H1 (cell line): ENCODE measurements around the gene ABI3BP. TPM values are rescaled to one million over a fixed set of nuclear protein-coding genes. Genes with fewer than 3 reads are reported as not detected.

Experiments
- CTCF ChIA-PET: fragments of 300-600 bp; sonication (Branson Sonifier 250); formaldehyde crosslinking; loops from one replicate; lab custom pipeline; 2021; ENCODE audit not compliant: partially characterized antibody; lab: Charles Lee
- POLR2A ChIA-PET: fragments of 300-600 bp; sonication (Branson Sonifier 250); formaldehyde crosslinking; loops from one replicate; lab custom pipeline; 2021; ENCODE audit warnings: inconsistent platforms; ENCODE audit not compliant: partially characterized antibody; lab: Charles Lee
- DNase-seq, 2 experiments: peaks; one replicate each; pipeline versions ENCODE4 v3.0.0 to v3.0.0-alpha.2; 2010 to 2022; ENCODE audit warnings: low spot score in 2 of 2, low read depth in 1 of 2, mixed read lengths in 1 of 2
- FAIRE-seq: peaks from 2 replicates; lab custom pipeline; 2011; peaks lifted over from hg19 to GRCh38; lab: Jason Lieb, UNC
- H2AFZ ChIP-seq: 2 replicates; pipeline ENCODE4 v1.8.1; 2012; ENCODE audit warnings: low read length, inconsistent platforms
- H2AK5ac ChIP-seq: 2 replicates; pipeline ENCODE4 v1.6.1; 2013; ENCODE audit warnings: low read depth, low read length
- H2BK120ac ChIP-seq: replicated peaks from 2 replicates; pipeline ENCODE3; 2013; ENCODE audit warnings: low read depth, low read length, inconsistent platforms
- H2BK12ac ChIP-seq: 2 replicates; pipeline ENCODE4 v1.6.1; 2013; ENCODE audit warnings: low read depth, low read length
- H2BK15ac ChIP-seq: 2 replicates; pipeline ENCODE4 v1.6.1; 2013; ENCODE audit warnings: low read length
- H2BK20ac ChIP-seq: 2 replicates; pipeline ENCODE4 v1.6.1; 2013; ENCODE audit warnings: low read length
- H2BK5ac ChIP-seq: 2 replicates; pipeline ENCODE4 v1.6.1; 2013; ENCODE audit warnings: low read depth, low read length
- H3K14ac ChIP-seq: 2 replicates; pipeline ENCODE4 v1.6.1; 2013; ENCODE audit warnings: inconsistent platforms; ENCODE audit not compliant: insufficient read length
- H3K18ac ChIP-seq: 2 replicates; pipeline ENCODE4 v1.6.1; 2013; ENCODE audit warnings: low read length; ENCODE audit errors: extremely low read depth
- H3K23ac ChIP-seq: 2 replicates; pipeline ENCODE4 v1.6.1; 2013; ENCODE audit warnings: inconsistent platforms; ENCODE audit not compliant: insufficient read length
- H3K23me2 ChIP-seq: 2 replicates; pipeline ENCODE4 v1.6.1; 2013; ENCODE audit warnings: low read depth, low read length
- H3K27ac ChIP-seq: 2 replicates; pipeline ENCODE4 v1.6.1; 2011; ENCODE audit warnings: low read depth, low read length, inconsistent platforms
- H3K27me3 ChIP-seq, 4 experiments: replicated peaks in 1 of 4; 1 replicate in 1 of 4; 2 replicates in 3 of 4; pipeline versions ENCODE4 v1.6.1 to v1.8.1; 2011 to 2013; ENCODE audit warnings: low read length in 3 of 4, mild to moderate bottlenecking in 3 of 4, inconsistent platforms in 2 of 4, mixed read lengths in 2 of 4, moderate library complexity in 1 of 4; ENCODE audit not compliant: control insufficient read depth in 3 of 4, insufficient read depth in 3 of 4; ENCODE audit errors: extremely low read depth in 1 of 4
- H3K36me3 ChIP-seq, 4 experiments: 2 replicates each; pipeline versions ENCODE4 v1.6.1 to v1.8.1; 2011 to 2013; ENCODE audit warnings: mild to moderate bottlenecking in 4 of 4, low read length in 3 of 4, moderate library complexity in 2 of 4, control low read depth in 1 of 4, inconsistent platforms in 1 of 4; ENCODE audit not compliant: insufficient read depth in 4 of 4, control insufficient read depth in 2 of 4
- H3K4ac ChIP-seq: replicated peaks from 2 replicates; pipeline ENCODE3; 2013; ENCODE audit warnings: low read length, low read depth, mixed read lengths, inconsistent platforms; ENCODE audit not compliant: insufficient read length
- H3K4me1 ChIP-seq, 4 experiments: replicated peaks in 1 of 4; 1 replicate in 1 of 4; 2 replicates in 3 of 4; pipeline versions ENCODE4 v1.6.1 to v1.8.1; 2011 to 2013; ENCODE audit warnings: low read length in 3 of 4, inconsistent platforms in 2 of 4, mixed read lengths in 1 of 4; ENCODE audit not compliant: insufficient read depth in 4 of 4, control insufficient read depth in 3 of 4
- H3K4me2 ChIP-seq, 2 experiments: 2 replicates each; pipeline versions ENCODE4 v1.6.1 to v1.8.1; 2011 to 2013; ENCODE audit warnings: low read depth in 2 of 2, low read length in 2 of 2, control low read depth in 1 of 2, inconsistent platforms in 1 of 2, mild to moderate bottlenecking in 1 of 2; ENCODE audit not compliant: insufficient read depth in 1 of 2
- H3K4me3 ChIP-seq, 4 experiments: fragments of 200-600, 300-600 bp in 1 of 4; sonication (generic), shearing (Covaris generic), sonication (Bioruptor Twin) in 1 of 4; 2 replicates each; pipeline versions ENCODE4 v1.5.1 to v1.8.1; 2011 to 2016; ENCODE audit warnings: low read length in 4 of 4, low read depth in 3 of 4, control low read depth in 2 of 4, inconsistent platforms in 2 of 4, mild to moderate bottlenecking in 2 of 4, mixed read lengths in 1 of 4, moderate library complexity in 1 of 4; ENCODE audit not compliant: insufficient read depth in 2 of 4; ENCODE audit errors: extremely low read depth in 1 of 4
- H3K56ac ChIP-seq: replicated peaks from 2 replicates; pipeline ENCODE3; 2013; ENCODE audit warnings: low read depth, mild to moderate bottlenecking, mixed read lengths, low read length, inconsistent platforms; ENCODE audit not compliant: insufficient read length
- H3K79me1 ChIP-seq: 2 replicates; pipeline ENCODE4 v1.6.1; 2013; ENCODE audit warnings: low read depth, low read length, control low read depth
- H3K79me2 ChIP-seq, 2 experiments: 2 replicates each; pipeline versions ENCODE4 v1.6.1 to v1.8.1; 2012 to 2013; ENCODE audit warnings: low read length in 2 of 2, mild to moderate bottlenecking in 2 of 2, inconsistent platforms in 1 of 2; ENCODE audit not compliant: insufficient read depth in 2 of 2, control insufficient read depth in 1 of 2
- H3K9ac ChIP-seq, 4 experiments: replicated peaks in 1 of 4; 1 replicate in 1 of 4; 2 replicates in 3 of 4; pipeline versions ENCODE4 v1.6.1 to v1.8.1; 2011 to 2013; ENCODE audit warnings: low read depth in 3 of 4, low read length in 3 of 4, control low read depth in 2 of 4, mild to moderate bottlenecking in 2 of 4, moderate library complexity in 2 of 4, inconsistent platforms in 1 of 4; ENCODE audit errors: extremely low read depth in 1 of 4
- H3K9me3 ChIP-seq, 2 experiments: 2 replicates each; pipeline versions ENCODE4 v1.6.1 to v1.8.1; 2012 to 2013; ENCODE audit warnings: mild to moderate bottlenecking in 2 of 2, moderate library complexity in 2 of 2, control low read depth in 1 of 2, inconsistent platforms in 1 of 2, low read depth in 1 of 2, low read length in 1 of 2, mixed read lengths in 1 of 2; ENCODE audit not compliant: insufficient read depth in 2 of 2
- H4K20me1 ChIP-seq, 2 experiments: replicated peaks in 1 of 2; 2 replicates each; pipeline versions ENCODE3 to v1.8.1; 2011 to 2013; ENCODE audit warnings: inconsistent platforms in 2 of 2, low read length in 2 of 2, mild to moderate bottlenecking in 1 of 2; ENCODE audit not compliant: insufficient read depth in 2 of 2, control insufficient read depth in 1 of 2
- H4K5ac ChIP-seq: 2 replicates; pipeline ENCODE4 v1.6.1; 2013; ENCODE audit warnings: low read length, low read depth, mixed read lengths, inconsistent platforms; ENCODE audit not compliant: insufficient read length
- H4K8ac ChIP-seq: 2 replicates; pipeline ENCODE4 v1.8.0; 2013; ENCODE audit warnings: mild to moderate bottlenecking, moderate library complexity, low read length, inconsistent platforms; ENCODE audit not compliant: insufficient read depth; ENCODE audit errors: extremely low read depth
- H4K91ac ChIP-seq: replicated peaks from 2 replicates; pipeline ENCODE3; 2013; ENCODE audit warnings: low read length, mixed read lengths, inconsistent platforms; ENCODE audit not compliant: insufficient read length
- BRCA1 ChIP-seq: IDR thresholded peaks from 2 replicates; pipeline ENCODE4 v1.6.1; 2012; ENCODE audit warnings: low read depth, low read length, improper control_type of control experiment
- CBX8 ChIP-seq: fragments of 300-800, 300-1000 bp; sonication (generic); IDR thresholded peaks from 2 replicates; pipeline ENCODE4 v1.7.1; 2016; ENCODE audit warnings: low read depth, low read length, borderline replicate concordance
- CEBPB ChIP-seq: IDR thresholded peaks from 2 replicates; pipeline ENCODE4 v1.6.1; 2012; ENCODE audit warnings: low read depth, low read length
- JUND ChIP-seq: IDR thresholded peaks from 2 replicates; pipeline ENCODE4 v1.6.1; 2011; ENCODE audit warnings: mild to moderate bottlenecking, improper control_type of control experiment, low read length
- KDM1A ChIP-seq: fragments of 200-600, 300-600 bp; sonication (generic); IDR thresholded peaks from 2 replicates; pipeline ENCODE4 v1.7.1; 2016; ENCODE audit warnings: mild to moderate bottlenecking, low read length, borderline replicate concordance
- RFX5 ChIP-seq: IDR thresholded peaks from 2 replicates; pipeline ENCODE4 v1.6.1; 2011; ENCODE audit warnings: low read depth, low read length, improper control_type of control experiment, borderline replicate concordance
- RXRA ChIP-seq: IDR thresholded peaks from 2 replicates; pipeline ENCODE4 v1.6.1; 2011; ENCODE audit warnings: low read depth, mild to moderate bottlenecking, low read length, moderate library complexity; ENCODE audit not compliant: insufficient read depth
- SP4 ChIP-seq: IDR thresholded peaks from 2 replicates; pipeline ENCODE4 v1.6.1; 2012; ENCODE audit warnings: low read length, inconsistent platforms
- TEAD4 ChIP-seq: IDR thresholded peaks from 2 replicates; pipeline ENCODE4 v1.6.1; 2012; ENCODE audit warnings: low read depth, low read length, inconsistent platforms, mixed read lengths
- WGBS, 2 experiments: shearing (Covaris generic) in 1 of 2; methylation state at CpG; one replicate each; pipeline versions ENCODE4 v1.1.6 to v1.1.7; 2013 to 2015; ENCODE audit warnings: low lambda C conversion rate in 2 of 2, mixed read lengths in 2 of 2, inconsistent platforms in 1 of 2, low coverage in 1 of 2, missing lambda C conversion rate in 1 of 2; ENCODE audit not compliant: insufficient replicate concordance in 2 of 2, insufficient coverage in 1 of 2, insufficient read length in 1 of 2; ENCODE audit errors: extremely low coverage in 1 of 2, missing lambda C conversion rate in 1 of 2; 5-methylcytosine and 5-hydroxymethylcytosine counted together
- polyA plus RNA-seq, 7 experiments: library from polyadenylated mRNA; depleted of rRNA in 3 of 7; stranded (reverse) in 5 of 7; unstranded in 2 of 7; fragments of >200 nt in 5 of 7; fragments of 200-250 nt in 2 of 7; gene quantifications; 1 replicate in 5 of 7; 2 replicates in 1 of 7; 4 replicates in 1 of 7; pipeline versions ENCODE4 v1.2.1 to v1.2.3, GENCODE V29; 2011 to 2013; ENCODE audit warnings: missing spikeins in 2 of 7, mixed read lengths in 2 of 7
- total RNA-seq: library from RNA; stranded (reverse); fragmentation: NEBNext Ultra II Directional; extraction: Animal tissue kit (Norgen Biotek cat#: 25700); gene quantifications from 2 replicates; pipeline ENCODE4 v1.2.1, GENCODE V29; 2021
- TF ChIP-seq, protein P1 (sequence below): IDR thresholded peaks from 2 replicates; pipeline ENCODE4 v1.6.1; 2012; ENCODE audit warnings: inconsistent platforms

ABI3BP gene
- total and polyA plus RNA-seq, 2 of the 8 experiments (the other 6 are each of a cell fraction or from before 2014, with no cell fraction given): 0.08 to 0.32 TPM

- no peak overlapping the region for H2AFZ ChIP-seq
- no peaks in the 10 kb centered on the region for H3K27me3 ChIP-seq
- WGBS, 2 experiments: 79% methylated on average over 3 of the region's 3 CpGs; no CpG with 5 or more reads in 1 of the 2 experiments
- no peaks in the 10 kb centered on the region for H4K20me1 ChIP-seq
- no peaks in the 10 kb centered on the region for H3K23me2 ChIP-seq
- DNase-seq (no peak), FAIRE-seq (no peak)
- ChIA-PET POLR2A (no interaction called here), CTCF (interaction anchor here (0.5 to 0.9 kb wide), 3 partner anchors 12 to 100 kb away, joined by 3 to 4 read pairs (median 3); no protein-coding TSS in a partner anchor)
- H3K56ac ChIP-seq: no peak overlapping the region
- H2BK12ac ChIP-seq: no peak overlapping the region
- no peak overlapping the region for H2BK120ac ChIP-seq
- TF ChIP-seq TEAD4 (no peak), CEBPB (no peak), SP4 (no peak), RFX5 (no peak), RXRA (no peak), BRCA1 (no peak), KDM1A (no peak), CBX8 (no peak), JUND (no peak)
- TF ChIP-seq, protein P1, sequence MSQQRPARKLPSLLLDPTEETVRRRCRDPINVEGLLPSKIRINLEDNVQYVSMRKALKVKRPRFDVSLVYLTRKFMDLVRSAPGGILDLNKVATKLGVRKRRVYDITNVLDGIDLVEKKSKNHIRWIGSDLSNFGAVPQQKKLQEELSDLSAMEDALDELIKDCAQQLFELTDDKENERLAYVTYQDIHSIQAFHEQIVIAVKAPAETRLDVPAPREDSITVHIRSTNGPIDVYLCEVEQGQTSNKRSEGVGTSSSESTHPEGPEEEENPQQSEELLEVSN: no peak
- no peaks in the 10 kb centered on the region for H3K36me3 ChIP-seq
- H4K5ac ChIP-seq: no peak overlapping the region
- H3K79me2 ChIP-seq: no peaks in the 10 kb centered on the region
- no peak overlapping the region for H3K27ac ChIP-seq
- H2BK5ac ChIP-seq: no peak overlapping the region
- no peak overlapping the region for H3K14ac ChIP-seq
- H3K9me3 ChIP-seq: no peaks in the 10 kb centered on the region
- H4K91ac ChIP-seq: no peak overlapping the region
- no peak overlapping the region for H2AK5ac ChIP-seq
- H3K4me2 ChIP-seq: no peak overlapping the region
- H3K18ac ChIP-seq: no peak overlapping the region
- no peaks in the 10 kb centered on the region for H3K4me1 ChIP-seq
- no peaks in the 10 kb centered on the region for H3K79me1 ChIP-seq
- H3K23ac ChIP-seq: no peak overlapping the region
- H2BK15ac ChIP-seq: no peak overlapping the region
- no peak overlapping the region for H3K4ac ChIP-seq
- no peak overlapping the region for H4K8ac ChIP-seq
- H2BK20ac ChIP-seq: no peak overlapping the region
- no peak overlapping the region for H3K9ac ChIP-seq
- no peak overlapping the region for H3K4me3 ChIP-seq
These were observed 143.1 kb downstream of the ABI3BP start for GRCh38 chr3:100850156-100850555.
